Renal cortical epithelial cell (primary cell): Measurements from ENCODE around the gene NTNG1. TPM values are rescaled to one million over a fixed set of nuclear protein-coding genes. Genes with fewer than 3 reads are reported as not detected.

Experiments
- DNase-seq: peaks from one replicate; pipeline ENCODE4 v3.0.0-alpha.2; 2011; ENCODE audit warnings: low read depth
- total RNA-seq: library from RNA; depleted of rRNA; stranded (reverse); fragments of >200 nt; gene quantifications from 2 replicates; pipeline ENCODE4 v1.2.3, GENCODE V29; 2014

The NTNG1 gene
- total RNA-seq, 1 donor from 2014 or later: 32.8 TPM

- DNase-seq: no peak
Measured at GRCh38 chr1:107327446-107327845, 186.6 kb downstream of the NTNG1 start.

GRCh38 chr1:107328087-107328486 lies 187.2 kb downstream of the NTNG1 start:
- DNase-seq: no peak

- no peak for DNase-seq
Measured at GRCh38 chr1:107339775-107340174, 198.9 kb downstream of the NTNG1 start.

- DNase-seq: no peak
Measured at GRCh38 chr1:107342316-107342715, 201.5 kb downstream of the NTNG1 start.

GRCh38 chr1:107342768-107343167 lies 201.9 kb downstream of the NTNG1 start:
- no peak for DNase-seq

GRCh38 chr1:107343601-107344000 lies 202.8 kb downstream of the NTNG1 start:
- DNase-seq: no peak

GRCh38 chr1:107344268-107344760 lies 203.5 kb downstream of the NTNG1 start:
- no peak for DNase-seq

GRCh38 chr1:107344836-107345235 lies 204.0 kb downstream of the NTNG1 start:
- DNase-seq: no peak

GRCh38 chr1:107352850-107353249 lies 212.0 kb downstream of the NTNG1 start:
- no peak for DNase-seq

GRCh38 chr1:107357376-107357775 lies 216.5 kb downstream of the NTNG1 start:
- no peak for DNase-seq

- DNase-seq: no peak
Measured at GRCh38 chr1:107358619-107359327, 217.9 kb downstream of the NTNG1 start.

- DNase-seq: no peak
Measured at GRCh38 chr1:107359472-107360241, 218.8 kb downstream of the NTNG1 start.

- DNase-seq: no peak
Measured at GRCh38 chr1:107362468-107363140, 221.8 kb downstream of the NTNG1 start.

GRCh38 chr1:107363154-107363553 lies 222.3 kb downstream of the NTNG1 start:
- DNase-seq: no peak

- DNase-seq: no peak
Measured at GRCh38 chr1:107365527-107366240, 224.8 kb downstream of the NTNG1 start.

- peak; percentile 48 for DNase-seq
Measured at GRCh38 chr1:107378426-107378825, 237.6 kb downstream of the NTNG1 start.

GRCh38 chr1:107378866-107379265 lies 238.0 kb downstream of the NTNG1 start:
- peak; percentile 75 for DNase-seq

- DNase-seq: peak; percentile 47
Measured at GRCh38 chr1:107379826-107380225, 239.0 kb downstream of the NTNG1 start.

GRCh38 chr1:107389410-107390396 lies 248.9 kb downstream of the NTNG1 start:
- peak; percentile 9 for DNase-seq

GRCh38 chr1:107394301-107394700 lies 253.5 kb downstream of the NTNG1 start:
- DNase-seq: no peak

- no peak for DNase-seq
Measured at GRCh38 chr1:107401704-107402103, 260.9 kb downstream of the NTNG1 start.
